Ascending aorta (tissue), 2 donors: Measurements from ENCODE around the gene LAMP1. TPM values are rescaled to one million over a fixed set of nuclear protein-coding genes. Genes with fewer than 3 reads are reported as not detected.
"Not testable (repeated sequence)": the region's sequence is repeated elsewhere in the genome, so short reads cannot be mapped to it uniquely, and the experiment has no call there.

Experiments
- DNase-seq, 2 donors: peaks; one replicate each; pipeline ENCODE4 v3.0.0-alpha.2; 2019; ENCODE audit warnings: low spot score in 2 of 2
- H3K27ac ChIP-seq, 2 donors: fragments of 200-600 bp; sonication (generic); one replicate each; pipeline ENCODE4 v1.5.1; 2016 to 2017; ENCODE audit warnings: mild to moderate bottlenecking in 1 of 2
- H3K27me3 ChIP-seq: fragments of 200-600 bp; sonication (generic); one replicate; pipeline ENCODE4 v1.5.1; 2017
- H3K36me3 ChIP-seq, 2 donors: fragments of 200-600 bp; sonication (generic); one replicate each; pipeline ENCODE4 v1.5.1; 2016
- H3K4me1 ChIP-seq, 2 donors: fragments of 200-600 bp; sonication (generic); one replicate each; pipeline ENCODE4 v1.5.1; 2016 to 2017; ENCODE audit warnings: mild to moderate bottlenecking in 1 of 2
- H3K4me3 ChIP-seq, 2 donors: fragments of 200-600 bp; sonication (generic); one replicate each; pipeline ENCODE4 v1.5.1; 2016 to 2017; ENCODE audit warnings: mild to moderate bottlenecking in 1 of 2
- H3K9me3 ChIP-seq, 2 donors: fragments of 200-600 bp; sonication (generic); one replicate each; pipeline ENCODE4 v1.5.1; 2016
- CTCF ChIP-seq, 3 experiments: fragments of 200-600 bp in 2 of 3; fragments of 450-650 bp in 1 of 3; sonication (generic) in 2 of 3; IDR thresholded peaks; one replicate each; pipeline ENCODE4 v1.5.1; 2016 to 2019; ENCODE audit warnings: antibody characterized with exemption in 3 of 3, mild to moderate bottlenecking in 1 of 3, moderate library complexity in 1 of 3
- intact Hi-C: fragments of 100-400 bp; cut with DNase I; formaldehyde crosslinking; loops from one replicate; pipeline ENCODE4 v1.15.1; 2023
- total RNA-seq: library from RNA; depleted of rRNA; stranded (reverse); fragments of >200 nt; gene quantifications from one replicate; pipeline ENCODE4 v1.1.0, GENCODE V29; 2016

Gene LAMP1
- total RNA-seq, 1 donor from 2014 or later, result 126 TPM

DNA sequence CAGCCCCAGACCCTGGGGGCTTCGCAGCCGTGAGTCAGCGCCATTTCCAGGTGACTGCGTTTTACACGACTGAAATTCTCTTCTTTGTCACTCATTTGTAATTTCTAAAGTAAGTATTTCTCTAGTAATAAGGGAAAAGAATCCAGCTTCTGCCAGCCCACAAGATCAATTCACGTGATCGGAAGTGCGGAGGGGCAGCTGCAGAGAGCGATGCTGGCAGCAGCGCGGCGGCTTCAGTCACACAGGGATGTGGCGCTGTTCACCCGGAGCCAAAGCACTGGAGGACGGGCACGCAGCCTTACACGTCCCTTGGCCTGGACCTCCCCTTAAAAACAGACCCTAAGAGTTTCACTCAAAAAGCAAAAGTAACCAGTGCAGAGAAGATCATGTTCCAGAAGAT, 48.4 kb downstream of the LAMP1 start:
- no peaks in the 10 kb centered on the region for H3K4me1 ChIP-seq
- no peaks in the 10 kb centered on the region for H3K36me3 ChIP-seq
- DNase-seq, result no peak
- intact Hi-C loops, result no loop called here
- no peak overlapping the region for H3K4me3 ChIP-seq
- H3K9me3 ChIP-seq, result no peaks in the 10 kb centered on the region
- H3K27me3 ChIP-seq, result no peaks in the 10 kb centered on the region
- no peak for TF ChIP-seq CTCF (IDR thresholded peaks at IDR 0.05)
- no peak overlapping the region for H3K27ac ChIP-seq

- intact Hi-C loops, H3K4me1 ChIP-seq, H3K9me3 ChIP-seq, H3K27ac ChIP-seq, DNase-seq, H3K36me3 ChIP-seq, H3K4me3 ChIP-seq, H3K27me3 ChIP-seq: not testable (repeated sequence)
Measured at GRCh38 chr13:113347736-113348225, 50.7 kb downstream of the LAMP1 start.

DNA sequence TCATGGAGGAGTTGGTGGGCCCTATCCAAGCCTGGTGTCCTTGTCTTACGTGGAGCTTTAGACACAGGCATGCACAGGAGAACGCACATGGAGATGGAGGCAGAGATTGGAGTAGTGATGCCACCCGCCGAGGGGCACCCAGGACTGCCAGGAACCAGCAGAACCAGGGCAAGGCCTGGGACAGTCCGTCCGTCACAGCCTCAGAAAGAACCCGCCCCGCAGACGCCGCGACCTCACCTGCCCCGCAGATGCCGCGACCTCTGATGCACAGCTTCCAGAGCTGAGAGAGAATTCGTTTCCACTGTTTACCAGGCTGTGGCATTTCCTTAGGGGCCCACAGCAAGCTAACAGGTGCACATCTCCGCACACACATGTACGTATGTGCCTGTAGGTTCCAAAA, 51.6 kb downstream of the LAMP1 start:
- no peaks in the 10 kb centered on the region for H3K36me3 ChIP-seq
- no peak for TF ChIP-seq CTCF (IDR thresholded peaks at IDR 0.05)
- no peak for DNase-seq
- no peak overlapping the region for H3K27ac ChIP-seq
- no peaks in the 10 kb centered on the region for H3K9me3 ChIP-seq
- no peaks in the 10 kb centered on the region for H3K27me3 ChIP-seq
- H3K4me3 ChIP-seq, result no peak overlapping the region
- intact Hi-C loops, result no loop called here
- H3K4me1 ChIP-seq, result no peaks in the 10 kb centered on the region

- no peak for TF ChIP-seq CTCF (IDR thresholded peaks at IDR 0.05)
- intact Hi-C loops, result no loop called here
- no peak for DNase-seq
- Histone ChIP-seq H3K27me3 (no peaks in the 10 kb centered on the region), H3K4me1 (no peaks in the 10 kb centered on the region), H3K4me3 (no peak overlapping the region), H3K27ac (no peak overlapping the region), H3K9me3 (no peaks in the 10 kb centered on the region), H3K36me3 (no peaks in the 10 kb centered on the region)
Measured at GRCh38 chr13:113349050-113349449, 52.0 kb downstream of the LAMP1 start.

DNA sequence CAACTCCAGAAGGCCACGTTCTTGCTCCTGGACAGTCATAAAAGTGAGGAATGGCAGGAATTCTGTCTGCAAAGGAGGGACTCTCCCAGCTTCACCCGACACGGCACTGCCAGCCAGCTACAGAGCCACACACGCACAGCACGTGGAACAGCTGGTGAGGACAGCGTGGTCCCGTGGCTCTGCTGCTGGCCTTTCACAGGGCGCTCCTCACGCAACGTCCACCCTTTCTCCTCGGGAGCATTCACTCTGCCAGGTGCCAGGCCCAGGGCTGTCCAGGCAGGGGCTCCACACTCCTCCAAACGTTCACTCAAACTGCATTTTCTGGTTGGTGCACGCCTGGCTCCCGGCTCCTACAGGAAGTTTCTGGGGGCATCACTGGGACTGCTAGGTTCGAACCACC, 52.5 kb downstream of the LAMP1 start:
- TF ChIP-seq CTCF (IDR thresholded peaks at IDR 0.05), result no peak
- Histone ChIP-seq H3K4me3 (no peak overlapping the region), H3K27ac (no peak overlapping the region), H3K4me1 (no peaks in the 10 kb centered on the region), H3K27me3 (no peaks in the 10 kb centered on the region), H3K36me3 (no peaks in the 10 kb centered on the region), H3K9me3 (no peaks in the 10 kb centered on the region)
- no peak for DNase-seq
- intact Hi-C loops, result no loop called here

DNA sequence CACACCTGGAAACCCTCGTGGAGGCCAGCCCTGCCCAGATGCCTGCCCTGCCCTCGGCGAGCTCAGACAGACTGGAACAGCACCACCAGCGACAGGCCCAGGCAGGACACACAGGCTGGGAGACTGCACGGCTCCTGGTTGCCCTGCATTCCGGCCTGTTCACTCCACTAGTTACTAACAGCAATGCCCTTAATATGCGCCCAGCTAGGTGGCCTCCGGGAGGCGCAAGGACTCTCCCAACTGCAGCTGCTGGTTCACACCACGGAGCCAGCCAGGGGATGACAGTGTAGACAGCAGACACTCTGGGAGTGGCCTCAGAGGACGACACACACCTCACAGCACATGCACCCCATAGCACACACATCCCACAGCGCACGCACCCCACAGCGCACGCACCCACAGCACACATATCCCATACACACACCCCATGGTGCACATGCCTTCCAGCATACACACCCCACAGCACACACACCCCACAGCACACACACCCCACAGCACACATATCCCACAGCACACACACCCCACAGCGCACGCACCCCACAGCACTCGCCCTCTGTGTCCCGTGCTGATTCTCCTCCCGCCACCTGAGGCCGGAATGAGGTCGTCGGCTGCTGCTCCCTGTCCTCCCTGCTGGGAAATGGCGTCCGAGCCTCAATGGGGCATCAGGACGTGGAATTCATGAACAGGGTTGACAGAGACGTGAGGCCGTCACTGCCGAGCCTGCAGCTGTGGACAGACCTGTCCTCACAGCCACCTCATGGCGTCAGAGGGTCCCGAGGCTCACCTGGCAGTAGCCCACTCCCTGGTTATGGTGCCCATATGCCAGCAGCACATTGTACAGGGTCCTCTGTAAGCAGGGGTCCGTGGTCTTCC, 53.3 kb downstream of the LAMP1 start:
- Histone ChIP-seq H3K4me3 (no peak overlapping the region), H3K27ac (no peak overlapping the region), H3K27me3 (no peaks in the 10 kb centered on the region), H3K9me3 (no peaks in the 10 kb centered on the region), H3K4me1 (no peaks in the 10 kb centered on the region), H3K36me3 (no peaks in the 10 kb centered on the region)
- TF ChIP-seq CTCF (IDR thresholded peaks at IDR 0.05), result no peak
- intact Hi-C loops, result no loop called here
- DNase-seq, result no peak
